Hepatocyte (in vitro differentiated cells): ENCODE data around the gene PRDM15. TPM values are rescaled to one million over a fixed set of nuclear protein-coding genes. Genes with fewer than 3 reads are reported as not detected.

Experiments used
- DNase-seq: peaks from one replicate; pipeline ENCODE4 v3.0.0-alpha.2; 2016; ENCODE audit warnings: low spot score
- H2AFZ ChIP-seq: fragments of 200-600 bp; sonication (generic); 2 replicates; pipeline ENCODE4 v1.6.0; 2016; ENCODE audit warnings: antibody characterized with exemption, mild to moderate bottlenecking
- H3K27ac ChIP-seq: fragments of 200-600 bp; sonication (generic); 2 replicates; pipeline ENCODE4 v1.5.1; 2016; ENCODE audit warnings: mild to moderate bottlenecking
- H3K27me3 ChIP-seq: fragments of 200-600 bp; sonication (generic); 2 replicates; pipeline ENCODE4 v1.6.1; 2016
- H3K36me3 ChIP-seq: fragments of 200-600 bp; sonication (generic); replicated peaks from 2 replicates; pipeline ENCODE4 v1.5.1; 2016; ENCODE audit warnings: low read depth; ENCODE audit not compliant: insufficient read depth
- H3K4me1 ChIP-seq: fragments of 200-600 bp; sonication (generic); 2 replicates; pipeline ENCODE4 v1.5.1; 2016; ENCODE audit warnings: mild to moderate bottlenecking, moderate library complexity; ENCODE audit not compliant: insufficient read depth
- H3K4me2 ChIP-seq: fragments of 200-600 bp; sonication (generic); 2 replicates; pipeline ENCODE4 v1.6.0; 2016
- H3K4me3 ChIP-seq: fragments of 200-600 bp; sonication (generic); 2 replicates; pipeline ENCODE4 v1.5.1; 2016; ENCODE audit warnings: mild to moderate bottlenecking
- H3K79me2 ChIP-seq: fragments of 200-600 bp; sonication (generic); 2 replicates; pipeline ENCODE4 v1.6.0; 2017; ENCODE audit warnings: mild to moderate bottlenecking
- H3K9me2 ChIP-seq: fragments of 200-600 bp; sonication (generic); replicated peaks from 2 replicates; pipeline ENCODE4 v1.6.0; 2017; ENCODE audit warnings: mild to moderate bottlenecking; ENCODE audit not compliant: insufficient read depth
- H3K9me3 ChIP-seq: fragments of 200-600 bp; sonication (generic); 2 replicates; pipeline ENCODE4 v1.5.1; 2016; ENCODE audit warnings: low read depth, mild to moderate bottlenecking
- H4K20me1 ChIP-seq: fragments of 200-600 bp; sonication (generic); 2 replicates; pipeline ENCODE4 v1.6.0; 2016; ENCODE audit warnings: mild to moderate bottlenecking; ENCODE audit not compliant: insufficient read depth, poor library complexity, severe bottlenecking
- CTCF ChIP-seq: fragments of 200-600 bp; sonication (generic); IDR thresholded peaks from 2 replicates; pipeline ENCODE4 v1.5.1; 2016; ENCODE audit warnings: antibody characterized with exemption, mild to moderate bottlenecking; ENCODE audit not compliant: poor library complexity
- EZH2 ChIP-seq: fragments of 200-600 bp; sonication (generic); IDR thresholded peaks from 2 replicates; pipeline ENCODE4 v1.6.1; 2016; ENCODE audit warnings: antibody characterized with exemption, mild to moderate bottlenecking, borderline replicate concordance
- EZH2phosphoT487 ChIP-seq: fragments of 200-600 bp; sonication (generic); IDR thresholded peaks from one replicate; pipeline ENCODE4 v1.6.1; 2018; ENCODE audit warnings: antibody characterized with exemption, mild to moderate bottlenecking, low read depth, moderate library complexity; ENCODE audit not compliant: unreplicated experiment, severe bottlenecking
- WGBS: methylation state at CpG from one replicate; pipeline ENCODE4 v1.1.6; 2016; ENCODE audit warnings: low lambda C conversion rate; ENCODE audit errors: missing lambda C conversion rate; 5-methylcytosine and 5-hydroxymethylcytosine counted together
- polyA plus RNA-seq: library from polyadenylated mRNA; unstranded; fragments of >200 nt; fragmentation: Nextera tagmentation; extraction: Ambion mirVana; gene quantifications from 2 replicates; pipeline ENCODE4 v1.2.1, GENCODE V29; 2016
- total RNA-seq: library from RNA; depleted of rRNA; stranded (reverse); fragments of >200 nt; gene quantifications from 2 replicates; pipeline ENCODE4 v1.2.3, GENCODE V29; 2014

The PRDM15 gene
- total and polyA plus RNA-seq, 2 experiments from 2014 or later, result 3.0 to 4.7 TPM

- Histone ChIP-seq H3K79me2 (no peaks in the 10 kb centered on the region), H3K4me2 (no peak overlapping the region), H3K27me3 (no peaks in the 10 kb centered on the region), H3K9me3 (no peaks in the 10 kb centered on the region), H3K27ac (no peak overlapping the region), H3K9me2 (no peaks in the 10 kb centered on the region), H4K20me1 (no peaks in the 10 kb centered on the region), H3K4me1 (no peaks in the 10 kb centered on the region), H2AFZ (no peak overlapping the region), H3K4me3 (no peak overlapping the region), H3K36me3 (no peaks in the 10 kb centered on the region)
- WGBS, result 60% methylated on average over 22 of the region's 22 CpGs
- TF ChIP-seq CTCF (no peak), EZH2phosphoT487 (no peak), EZH2 (no peak)
- DNase-seq, result no peak
These were observed 6.3 kb upstream of the PRDM15 start for GRCh38 chr21:41885341-41886024.

- WGBS, result 95% methylated on average over 16 of the region's 19 CpGs
- H3K9me3 ChIP-seq, result no peaks in the 10 kb centered on the region
- no peak overlapping the region for H3K4me2 ChIP-seq
- H3K4me1 ChIP-seq, result no peaks in the 10 kb centered on the region
- TF ChIP-seq EZH2 (no peak), CTCF (no peak), EZH2phosphoT487 (no peak)
- no peak for DNase-seq
- H3K27me3 ChIP-seq, result no peaks in the 10 kb centered on the region
- H3K79me2 ChIP-seq, result no peaks in the 10 kb centered on the region
- H4K20me1 ChIP-seq, result no peaks in the 10 kb centered on the region
- H3K36me3 ChIP-seq, result no peaks in the 10 kb centered on the region
- H3K9me2 ChIP-seq, result no peaks in the 10 kb centered on the region
- no peak overlapping the region for H2AFZ ChIP-seq
- no peak overlapping the region for H3K4me3 ChIP-seq
- no peak overlapping the region for H3K27ac ChIP-seq
These were observed 5.4 kb upstream of the PRDM15 start for GRCh38 chr21:41884501-41885030.

- no peaks in the 10 kb centered on the region for H3K79me2 ChIP-seq
- H3K4me3 ChIP-seq, result no peak overlapping the region
- H4K20me1 ChIP-seq, result no peaks in the 10 kb centered on the region
- H3K4me2 ChIP-seq, result no peak overlapping the region
- H3K9me2 ChIP-seq, result no peaks in the 10 kb centered on the region
- no peak for TF ChIP-seq EZH2
- H3K27ac ChIP-seq, result no peak overlapping the region
- no peaks in the 10 kb centered on the region for H3K4me1 ChIP-seq
- no peaks in the 10 kb centered on the region for H3K27me3 ChIP-seq
- H2AFZ ChIP-seq, result no peak overlapping the region
- no peak for DNase-seq
- H3K9me3 ChIP-seq, result no peaks in the 10 kb centered on the region
- no peaks in the 10 kb centered on the region for H3K36me3 ChIP-seq
- 97% methylated on average over 5 of the region's 5 CpGs for WGBS
These were observed 4.4 kb upstream of the PRDM15 start for GRCh38 chr21:41883582-41883981.

- no peak overlapping the region for H3K4me2 ChIP-seq
- TF ChIP-seq EZH2, result no peak
- no peak for TF ChIP-seq EZH2phosphoT487
- no peak for TF ChIP-seq CTCF
- DNase-seq, result no peak
- H3K36me3 ChIP-seq, result no peaks in the 10 kb centered on the region
- 88% methylated on average over 6 of the region's 6 CpGs for WGBS
- no peaks in the 10 kb centered on the region for H4K20me1 ChIP-seq
- H3K9me3 ChIP-seq, result no peaks in the 10 kb centered on the region
- H3K79me2 ChIP-seq, result peaks cover 16% of the 10 kb centered on the region
- no peak overlapping the region for H3K27ac ChIP-seq
- H2AFZ ChIP-seq, result no peak overlapping the region
- peaks cover 9% of the 10 kb centered on the region for H3K4me1 ChIP-seq
- no peaks in the 10 kb centered on the region for H3K27me3 ChIP-seq
- H3K9me2 ChIP-seq, result no peaks in the 10 kb centered on the region
- no peak overlapping the region for H3K4me3 ChIP-seq
These were observed 1.9 kb upstream of the PRDM15 start for GRCh38 chr21:41881051-41881450.
